Breast epithelium (tissue), 4 donors: ENCODE results near the gene RNASE9. TPM values are rescaled to one million over a fixed set of nuclear protein-coding genes. Genes with fewer than 3 reads are reported as not detected.
"Not testable (repeated sequence)": the region's sequence is repeated elsewhere in the genome, so short reads cannot be mapped to it uniquely, and the experiment has no call there.

Experiments
- DNase-seq, 2 donors: peaks; one replicate each; pipeline ENCODE4 v3.0.0-alpha.2; 2019; ENCODE audit warnings: low spot score in 2 of 2
- H3K27ac ChIP-seq, 2 donors: fragments of 200-600 bp; sonication (generic) in 1 of 2; one replicate each; pipeline ENCODE4 v1.5.1; 2016 to 2019; ENCODE audit warnings: mild to moderate bottlenecking in 1 of 2
- H3K27me3 ChIP-seq, 2 donors: fragments of 200-600 bp; sonication (generic) in 1 of 2; one replicate each; pipeline versions ENCODE4 v1.5.1 to v1.6.0; 2017 to 2019; ENCODE audit warnings: control low read depth in 1 of 2, mild to moderate bottlenecking in 1 of 2
- H3K36me3 ChIP-seq: fragments of 200-600 bp; one replicate; pipeline ENCODE4 v1.5.1; 2019
- H3K4me1 ChIP-seq, 2 donors: fragments of 200-600 bp; sonication (generic); one replicate each; pipeline ENCODE4 v1.5.1; 2016 to 2019; ENCODE audit warnings: control low read depth in 1 of 2
- H3K4me3 ChIP-seq, 3 donors: fragments of 200-600 bp; sonication (generic); 1 replicate in 2 of 3; 2 replicates in 1 of 3; pipeline ENCODE4 v1.5.1; 2016 to 2019; ENCODE audit warnings: mild to moderate bottlenecking in 3 of 3, moderate library complexity in 2 of 3
- H3K9me3 ChIP-seq, 2 donors: fragments of 200-600 bp; sonication (generic) in 1 of 2; one replicate each; pipeline ENCODE4 v1.5.1; 2016 to 2019; ENCODE audit warnings: control low read depth in 1 of 2
- CTCF ChIP-seq, 3 donors: fragments of 450-650 bp; IDR thresholded peaks; one replicate each; pipeline ENCODE4 v1.5.1; 2016 to 2017; ENCODE audit warnings: antibody characterized with exemption in 3 of 3, mild to moderate bottlenecking in 3 of 3, moderate library complexity in 3 of 3
- POLR2A ChIP-seq: fragments of 450-650 bp; IDR thresholded peaks from one replicate; pipeline ENCODE4 v1.6.1; 2016; ENCODE audit warnings: antibody characterized with exemption, mild to moderate bottlenecking, moderate library complexity
- POLR2AphosphoS5 ChIP-seq, 3 donors: sonication (generic); formaldehyde crosslinking; IDR thresholded peaks; one replicate each; pipeline ENCODE4 v1.6.1; 2017; ENCODE audit warnings: antibody characterized with exemption in 3 of 3
- intact Hi-C: fragments of 100-400 bp; cut with DNase I; formaldehyde crosslinking; loops from one replicate; pipeline ENCODE4 v1.15.1; 2023; ENCODE audit warnings: low total_unique reads
- total RNA-seq, 3 donors: library from RNA; depleted of rRNA; stranded (reverse); fragments of >200 nt; gene quantifications; one replicate each; pipeline ENCODE4 v1.1.0, GENCODE V29; 2016

RNASE9 gene
- total RNA-seq, 3 donors from 2014 or later, result not detected

- Histone ChIP-seq H3K27ac (no peak overlapping the region), H3K27me3 (no peaks in the 10 kb centered on the region), H3K9me3 (peaks cover 12 to 19% of the 10 kb centered on the region in 2 donors), H3K36me3 (no peaks in the 10 kb centered on the region), H3K4me1 (no peaks in the 10 kb centered on the region), H3K4me3 (no peak overlapping the region)
- no peak for DNase-seq
- TF ChIP-seq POLR2AphosphoS5 (IDR thresholded peaks at IDR 0.05) (no peak), CTCF (IDR thresholded peaks at IDR 0.05) (no peak), POLR2A (no peak)
- intact Hi-C loops, result no loop called here
Measured at GRCh38 chr14:20569066-20569465, 8.2 kb upstream of the RNASE9 start.

GRCh38 chr14:20568393-20568792, 7.5 kb upstream of the RNASE9 start:
- Histone ChIP-seq H3K4me1 (no peaks in the 10 kb centered on the region), H3K27ac (no peak overlapping the region), H3K27me3 (no peaks in the 10 kb centered on the region), H3K36me3 (no peaks in the 10 kb centered on the region), H3K4me3 (no peak overlapping the region), H3K9me3 (peaks cover 12 to 19% of the 10 kb centered on the region in 2 donors)
- no peak for DNase-seq
- no peak for TF ChIP-seq POLR2A
- no peak for TF ChIP-seq CTCF (IDR thresholded peaks at IDR 0.05)
- TF ChIP-seq POLR2AphosphoS5 (IDR thresholded peaks at IDR 0.05), result no peak
- intact Hi-C loops, result no loop called here

GRCh38 chr14:20567199-20567598, 6.4 kb upstream of the RNASE9 start:
- H3K4me1 ChIP-seq, DNase-seq, H3K27ac ChIP-seq, H3K36me3 ChIP-seq, H3K27me3 ChIP-seq, H3K4me3 ChIP-seq, intact Hi-C loops: not testable (repeated sequence)
- peaks cover 12 to 19% of the 10 kb centered on the region in 2 donors for H3K9me3 ChIP-seq

GRCh38 chr14:20564501-20564997, 3.7 kb upstream of the RNASE9 start:
- Histone ChIP-seq H3K4me3 (no peak overlapping the region), H3K4me1 (no peaks in the 10 kb centered on the region), H3K27me3 (no peaks in the 10 kb centered on the region), H3K36me3 (no peaks in the 10 kb centered on the region), H3K9me3 (peaks cover 12 to 16% of the 10 kb centered on the region in 2 donors), H3K27ac (no peak overlapping the region)
- TF ChIP-seq CTCF (IDR thresholded peaks at IDR 0.05) (no peak), POLR2A (no peak), POLR2AphosphoS5 (IDR thresholded peaks at IDR 0.05) (no peak)
- no peak for DNase-seq
- intact Hi-C loops, result no loop called here

GRCh38 chr14:20563971-20564370, 3.1 kb upstream of the RNASE9 start:
- intact Hi-C loops, result no loop called here
- no peaks in the 10 kb centered on the region for H3K4me1 ChIP-seq
- no peaks in the 10 kb centered on the region for H3K36me3 ChIP-seq
- TF ChIP-seq CTCF (IDR thresholded peaks at IDR 0.05), result no peak
- no peak for TF ChIP-seq POLR2AphosphoS5 (IDR thresholded peaks at IDR 0.05)
- no peak for TF ChIP-seq POLR2A
- H3K27ac ChIP-seq, result no peak overlapping the region
- no peaks in the 10 kb centered on the region for H3K27me3 ChIP-seq
- DNase-seq, result no peak
- no peak overlapping the region for H3K4me3 ChIP-seq
- peaks cover 8 to 10% of the 10 kb centered on the region in 2 donors for H3K9me3 ChIP-seq

- H3K9me3 ChIP-seq, result no peaks in the 10 kb centered on the region
- no peaks in the 10 kb centered on the region for H3K4me1 ChIP-seq
- H3K27me3 ChIP-seq, result no peaks in the 10 kb centered on the region
- DNase-seq, result no peak
- no peak for TF ChIP-seq POLR2AphosphoS5 (IDR thresholded peaks at IDR 0.05)
- no peak for TF ChIP-seq POLR2A
- TF ChIP-seq CTCF (IDR thresholded peaks at IDR 0.05), result no peak
- H3K4me3 ChIP-seq, result no peak overlapping the region
- no peaks in the 10 kb centered on the region for H3K36me3 ChIP-seq
- intact Hi-C loops, result no loop called here
- no peak overlapping the region for H3K27ac ChIP-seq
Measured at GRCh38 chr14:20559461-20559904, 1.4 kb downstream of the RNASE9 start.
